Activated naive CD4-positive, alpha-beta T cell treated with anti-CD3 and anti-CD28 coated beads, Interleukin-2, amount 50 U/mL, for 24 hours (primary cell): ENCODE data around the gene ABHD2.
"Not testable (repeated sequence)": the region's sequence is repeated elsewhere in the genome, so short reads cannot be mapped to it uniquely, and the experiment has no call there.

Source experiments
- H3K27ac Mint-ChIP-seq: one replicate; pipeline ENCODE4 v1.8.0; 2021; ENCODE audit warnings: mild to moderate bottlenecking, mixed read lengths
- H3K27me3 Mint-ChIP-seq: one replicate; pipeline ENCODE4 v1.8.0; 2021; ENCODE audit warnings: mixed read lengths
- H3K36me3 Mint-ChIP-seq: one replicate; pipeline ENCODE4 v1.8.0; 2021; ENCODE audit warnings: mixed read lengths
- H3K4me1 Mint-ChIP-seq: one replicate; pipeline ENCODE4 v1.8.0; 2021; ENCODE audit warnings: mixed read lengths
- H3K4me3 Mint-ChIP-seq: one replicate; pipeline ENCODE4 v1.8.0; 2021; ENCODE audit warnings: mild to moderate bottlenecking, mixed read lengths
- H3K9me3 Mint-ChIP-seq: one replicate; pipeline ENCODE4 v1.8.0; 2021; ENCODE audit warnings: mixed read lengths

The ABHD2 gene

DNA sequence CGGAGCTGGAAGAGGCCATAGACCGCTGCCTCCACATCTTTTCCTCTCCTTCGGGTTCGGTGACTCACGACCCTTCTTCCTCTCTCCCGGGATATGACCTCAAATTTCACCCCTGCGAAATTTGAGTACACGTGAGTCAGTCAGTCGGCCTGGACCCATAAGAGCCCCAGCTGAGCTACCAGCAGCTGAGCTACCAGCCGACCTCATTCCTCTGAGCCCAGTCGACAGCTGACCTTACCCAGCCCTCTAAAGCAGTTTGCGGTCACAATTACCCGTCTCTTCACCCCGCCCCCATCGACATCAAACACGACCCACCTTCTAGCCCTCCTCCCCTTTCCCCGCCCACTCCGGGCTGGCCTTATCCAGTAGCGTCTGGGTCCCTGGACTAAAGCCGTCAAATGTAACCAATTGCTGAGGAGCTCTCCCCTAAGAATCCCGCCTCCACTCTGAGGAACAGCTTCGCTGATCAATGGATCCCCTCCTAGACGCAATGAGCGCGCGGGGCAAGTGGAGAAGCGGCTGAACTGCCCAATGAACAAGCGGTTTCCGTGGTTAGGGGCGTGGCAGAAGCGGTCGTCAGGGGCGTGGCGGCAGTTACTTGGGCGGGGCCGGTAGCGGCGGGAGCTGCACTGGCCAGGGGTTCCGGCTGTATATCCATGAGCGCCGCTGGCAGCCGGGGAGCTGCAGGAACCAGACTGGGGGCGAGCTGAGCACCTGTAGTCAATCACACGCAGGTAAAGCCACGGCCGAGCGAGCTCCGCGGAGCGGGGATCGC lies at the start of gene ABHD2:
Gene ABHD2, plus strand, starts transcription at position 627 of the 775 bp plus-strand sequence. CDS start 27,872 bp downstream, outside the sequence.
- H3K4me1 Mint-ChIP-seq, result peaks cover 35% of the 10 kb centered on the region
- H3K27me3 Mint-ChIP-seq, result no peaks in the 10 kb centered on the region
- peaks cover 4% of the 10 kb centered on the region for H3K36me3 Mint-ChIP-seq
- H3K4me3 Mint-ChIP-seq, result no peak within 1 kb of the TSS
- H3K9me3 Mint-ChIP-seq, result no peaks in the 10 kb centered on the region
- peak within 1 kb of the TSS; percentile 99 for H3K27ac Mint-ChIP-seq

- Mint-ChIP-seq H3K27me3 (peaks cover 2% of the 10 kb centered on the region), H3K4me1 (no peaks in the 10 kb centered on the region), H3K27ac (no peak overlapping the region), H3K36me3 (no peaks in the 10 kb centered on the region), H3K9me3 (no peaks in the 10 kb centered on the region), H3K4me3 (no peak overlapping the region)
These were observed 49.1 kb upstream of the ABHD2 start for GRCh38 chr15:89039142-89039541.

DNA sequence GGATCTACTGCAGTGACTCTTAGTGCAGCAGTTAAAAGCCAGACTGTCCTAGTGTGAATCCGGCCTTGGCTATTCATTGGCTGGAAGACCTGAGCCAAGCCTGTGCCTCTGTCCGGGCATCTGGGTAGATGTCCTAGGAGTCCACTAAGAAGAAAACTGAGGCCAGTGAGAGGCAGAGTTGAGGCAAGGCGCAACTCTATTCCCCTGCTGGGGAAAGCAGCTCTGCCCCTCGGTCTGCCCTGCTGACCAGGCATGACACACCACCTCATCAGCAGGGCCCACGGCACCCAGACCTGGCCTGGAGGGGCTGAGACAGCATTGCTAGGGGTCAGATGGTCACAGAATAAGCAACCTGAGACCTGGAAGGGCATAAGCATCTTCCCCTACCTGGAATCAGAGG lies 46.7 kb upstream of the ABHD2 start:
- Mint-ChIP-seq H3K4me1 (no peaks in the 10 kb centered on the region), H3K27me3 (peaks cover 2% of the 10 kb centered on the region), H3K27ac (no peak overlapping the region), H3K36me3 (no peaks in the 10 kb centered on the region), H3K4me3 (no peak overlapping the region), H3K9me3 (no peaks in the 10 kb centered on the region)

DNA sequence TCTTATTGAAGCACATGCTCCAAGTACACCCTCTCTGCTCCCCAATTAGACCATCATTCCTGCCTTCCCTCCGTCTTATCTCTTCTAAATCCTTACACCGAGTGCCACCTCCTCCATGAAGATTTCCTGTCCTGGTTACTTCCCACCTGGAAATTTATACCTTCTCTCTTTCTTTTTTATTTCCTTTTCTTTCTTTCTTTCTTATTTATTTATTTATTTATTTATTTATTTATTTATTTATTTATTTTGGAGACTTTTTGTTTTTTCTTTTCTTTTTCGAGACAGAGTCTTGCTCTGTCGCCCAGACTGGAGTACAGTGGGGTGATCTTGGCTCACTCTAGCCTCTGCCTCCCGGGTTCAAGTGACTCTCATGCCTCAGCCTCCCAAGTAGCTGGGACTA lies 45.9 kb upstream of the ABHD2 start:
- Mint-ChIP-seq H3K27ac (no peak overlapping the region), H3K9me3 (no peaks in the 10 kb centered on the region), H3K36me3 (no peaks in the 10 kb centered on the region), H3K4me1 (no peaks in the 10 kb centered on the region), H3K4me3 (no peak overlapping the region), H3K27me3 (peaks cover 2% of the 10 kb centered on the region)

GRCh38 chr15:89043031-89044002 lies 44.9 kb upstream of the ABHD2 start:
- no peak overlapping the region for H3K27ac Mint-ChIP-seq
- no peaks in the 10 kb centered on the region for H3K36me3 Mint-ChIP-seq
- no peaks in the 10 kb centered on the region for H3K9me3 Mint-ChIP-seq
- H3K4me3 Mint-ChIP-seq, result no peak overlapping the region
- H3K4me1 Mint-ChIP-seq, result no peaks in the 10 kb centered on the region
- peaks cover 2% of the 10 kb centered on the region for H3K27me3 Mint-ChIP-seq

- peak overlapping the region; percentile 47 for H3K4me3 Mint-ChIP-seq
- H3K4me1 Mint-ChIP-seq, result peaks cover 29% of the 10 kb centered on the region
- not testable (repeated sequence) for H3K36me3 Mint-ChIP-seq, H3K9me3 Mint-ChIP-seq, H3K27me3 Mint-ChIP-seq, H3K27ac Mint-ChIP-seq
These were observed 39.1 kb upstream of the ABHD2 start for GRCh38 chr15:89049016-89049666.

DNA sequence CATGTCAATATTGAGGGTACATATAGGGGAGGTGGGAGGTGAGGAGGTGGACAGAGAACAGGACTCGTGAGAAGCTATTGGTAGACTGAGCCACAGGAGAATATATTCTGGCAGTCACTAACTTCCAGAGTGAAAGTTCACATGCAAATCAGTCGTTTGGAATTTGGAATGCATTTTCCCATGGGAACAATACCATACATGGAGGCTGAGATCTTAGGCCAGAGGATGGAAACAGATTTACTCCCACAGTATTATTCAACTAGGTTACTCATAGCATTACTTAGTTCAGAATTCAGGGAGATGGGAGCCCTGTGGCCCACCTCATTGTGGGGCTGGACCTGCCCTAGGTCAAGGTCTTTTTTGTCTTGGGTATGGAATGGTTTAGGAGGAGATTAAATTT lies 36.4 kb upstream of the ABHD2 start:
- Mint-ChIP-seq H3K36me3 (peaks cover 6% of the 10 kb centered on the region), H3K27ac (no peak overlapping the region), H3K4me3 (no peak overlapping the region), H3K4me1 (peaks cover 29% of the 10 kb centered on the region), H3K9me3 (peaks cover 6% of the 10 kb centered on the region), H3K27me3 (no peaks in the 10 kb centered on the region)

DNA sequence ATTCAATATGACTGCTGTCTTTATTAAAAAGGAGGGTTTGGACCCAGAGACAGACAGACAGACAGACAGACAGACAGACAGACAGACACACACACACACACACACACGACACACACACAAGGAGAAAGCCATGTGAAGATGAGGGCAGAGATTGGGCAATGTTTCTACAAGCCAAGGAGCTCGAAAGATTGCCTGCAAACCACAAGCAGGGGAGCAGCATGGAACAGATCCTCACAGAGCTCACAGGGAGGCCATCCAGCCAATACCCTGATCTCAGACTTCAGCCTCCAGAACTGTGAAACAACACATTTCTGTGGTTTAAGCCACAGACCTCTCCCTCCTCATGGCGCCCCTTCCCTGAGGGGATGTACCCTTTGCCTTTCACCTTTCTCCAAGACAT lies 35.8 kb upstream of the ABHD2 start:
- H3K4me3 Mint-ChIP-seq, result no peak overlapping the region
- H3K4me1 Mint-ChIP-seq, result peaks cover 33% of the 10 kb centered on the region
- no peak overlapping the region for H3K27ac Mint-ChIP-seq
- peaks cover 6% of the 10 kb centered on the region for H3K9me3 Mint-ChIP-seq
- peaks cover 6% of the 10 kb centered on the region for H3K36me3 Mint-ChIP-seq
- H3K27me3 Mint-ChIP-seq, result no peaks in the 10 kb centered on the region

GRCh38 chr15:89054873-89055272 lies 33.4 kb upstream of the ABHD2 start:
- no peak overlapping the region for H3K27ac Mint-ChIP-seq
- H3K27me3 Mint-ChIP-seq, result no peaks in the 10 kb centered on the region
- H3K4me3 Mint-ChIP-seq, result no peak overlapping the region
- peaks cover 25% of the 10 kb centered on the region for H3K4me1 Mint-ChIP-seq
- H3K36me3 Mint-ChIP-seq, result peaks cover 3% of the 10 kb centered on the region
- H3K9me3 Mint-ChIP-seq, result peaks cover 3% of the 10 kb centered on the region

DNA sequence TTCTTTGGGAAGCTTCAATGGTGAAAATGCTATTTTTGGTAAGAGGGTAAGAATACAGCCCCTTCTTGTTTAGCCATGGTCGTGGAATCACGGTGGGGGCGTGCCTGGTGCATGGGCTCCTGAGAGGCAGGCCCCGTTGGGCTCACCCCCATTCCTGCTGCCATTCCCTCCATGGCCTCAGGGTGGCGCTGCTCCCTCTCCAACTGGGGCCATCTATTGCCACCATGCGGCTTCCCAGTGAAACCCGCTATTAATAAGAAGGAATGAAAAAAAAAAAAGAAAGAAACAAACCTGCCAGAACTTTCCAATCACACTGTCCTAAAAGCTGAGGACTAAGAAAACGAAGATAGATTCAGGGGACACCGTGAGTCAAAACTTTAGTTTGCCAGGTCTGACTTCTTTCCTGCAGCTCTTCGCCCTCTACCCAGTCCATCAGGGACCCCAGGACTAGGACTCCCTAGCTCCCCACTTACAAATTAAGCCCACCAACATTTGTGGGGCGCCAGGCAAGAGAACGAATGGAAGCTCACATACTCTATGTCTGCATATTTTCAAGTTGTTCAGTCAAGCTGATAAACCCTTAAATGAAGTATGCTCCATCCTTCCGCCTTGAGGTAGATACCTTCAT lies 30.6 kb upstream of the ABHD2 start:
- H3K27me3 Mint-ChIP-seq, result no peaks in the 10 kb centered on the region
- H3K4me1 Mint-ChIP-seq, result peaks cover 7% of the 10 kb centered on the region
- H3K27ac Mint-ChIP-seq, result peak overlapping the region; percentile 84
- no peaks in the 10 kb centered on the region for H3K36me3 Mint-ChIP-seq
- no peaks in the 10 kb centered on the region for H3K9me3 Mint-ChIP-seq
- no peak overlapping the region for H3K4me3 Mint-ChIP-seq

GRCh38 chr15:89058376-89058775 lies 29.9 kb upstream of the ABHD2 start:
- H3K36me3 Mint-ChIP-seq, result no peaks in the 10 kb centered on the region
- H3K9me3 Mint-ChIP-seq, result no peaks in the 10 kb centered on the region
- no peaks in the 10 kb centered on the region for H3K27me3 Mint-ChIP-seq
- no peak overlapping the region for H3K4me3 Mint-ChIP-seq
- H3K27ac Mint-ChIP-seq, result no peak overlapping the region
- peaks cover 6% of the 10 kb centered on the region for H3K4me1 Mint-ChIP-seq

GRCh38 chr15:89058876-89059405 lies 29.3 kb upstream of the ABHD2 start:
- no peaks in the 10 kb centered on the region for H3K9me3 Mint-ChIP-seq
- H3K27ac Mint-ChIP-seq, result no peak overlapping the region
- peaks cover 6% of the 10 kb centered on the region for H3K4me1 Mint-ChIP-seq
- H3K27me3 Mint-ChIP-seq, result no peaks in the 10 kb centered on the region
- no peak overlapping the region for H3K4me3 Mint-ChIP-seq
- no peaks in the 10 kb centered on the region for H3K36me3 Mint-ChIP-seq

DNA sequence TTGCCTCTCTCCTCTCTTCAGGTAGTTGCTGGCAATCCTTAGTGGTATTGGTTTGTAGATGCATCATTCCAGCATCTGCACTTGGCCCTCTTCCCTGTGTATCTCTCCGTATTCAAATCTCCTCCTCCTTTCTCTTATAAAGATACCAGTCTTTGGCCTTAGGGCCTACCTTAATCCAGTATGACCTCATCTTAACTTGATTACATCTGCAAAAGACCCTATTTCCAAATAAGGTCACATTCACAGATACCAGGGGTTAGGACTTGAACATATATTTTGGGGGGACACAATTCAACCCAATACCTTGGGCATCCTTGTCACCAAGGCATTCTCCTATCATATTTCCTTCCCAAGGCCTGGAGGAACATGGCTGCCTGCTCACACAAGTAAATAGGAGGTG lies 22.0 kb upstream of the ABHD2 start:
- H3K27ac Mint-ChIP-seq, result no peak overlapping the region
- no peaks in the 10 kb centered on the region for H3K27me3 Mint-ChIP-seq
- H3K4me1 Mint-ChIP-seq, result peaks cover 13% of the 10 kb centered on the region
- peaks cover 4% of the 10 kb centered on the region for H3K9me3 Mint-ChIP-seq
- H3K4me3 Mint-ChIP-seq, result no peak overlapping the region
- H3K36me3 Mint-ChIP-seq, result peaks cover 7% of the 10 kb centered on the region

GRCh38 chr15:89067751-89068150 lies 20.5 kb upstream of the ABHD2 start:
- Mint-ChIP-seq H3K27ac (peak overlapping the region; percentile 91), H3K36me3 (peaks cover 7% of the 10 kb centered on the region), H3K9me3 (peaks cover 4% of the 10 kb centered on the region), H3K4me1 (peaks cover 13% of the 10 kb centered on the region), H3K4me3 (peak overlapping the region; percentile 23), H3K27me3 (no peaks in the 10 kb centered on the region)

- peak overlapping the region; percentile 26 for H3K4me3 Mint-ChIP-seq
These were observed 19.9 kb upstream of the ABHD2 start for GRCh38 chr15:89068325-89068784.

More at GRCh38 chr15:89068325-89068784, 19.9 kb upstream of the ABHD2 start:
- H3K36me3 Mint-ChIP-seq, result peaks cover 7% of the 10 kb centered on the region
- peaks cover 4% of the 10 kb centered on the region for H3K9me3 Mint-ChIP-seq
- H3K4me1 Mint-ChIP-seq, result peaks cover 13% of the 10 kb centered on the region
- peak overlapping the region; percentile 91 for H3K27ac Mint-ChIP-seq
- H3K27me3 Mint-ChIP-seq, result no peaks in the 10 kb centered on the region
